GM12864 (cell line): ENCODE data around the gene UBLCP1.

Experiments used
- DNase-seq: peaks from one replicate; pipeline ENCODE4 v3.0.0-alpha.2; 2011; ENCODE audit warnings: low read depth
- H3K4me3 ChIP-seq: 2 replicates; pipeline ENCODE4 v1.5.1; 2011; ENCODE audit warnings: mild to moderate bottlenecking, low read depth, low read length, control low read depth
- CTCF ChIP-seq: IDR thresholded peaks from 2 replicates; pipeline ENCODE4 v1.5.1; 2011; ENCODE audit warnings: low read depth, mild to moderate bottlenecking, moderate library complexity, low read length, control low read depth, inconsistent platforms; ENCODE audit errors: missing control alignments

UBLCP1 gene

GRCh38 chr5:159324102-159324755, 61.1 kb downstream of the UBLCP1 start:
- no peak for TF ChIP-seq CTCF
- no peak overlapping the region for H3K4me3 ChIP-seq
- DNase-seq: no peak

GRCh38 chr5:159324986-159325385, 61.9 kb downstream of the UBLCP1 start:
- TF ChIP-seq CTCF: no peak
- no peak for DNase-seq
- H3K4me3 ChIP-seq: no peak overlapping the region

- DNase-seq: no peak
- peak within 1 kb of the TSS; percentile 20; the same call in 1 of the 2 replicates for H3K4me3 ChIP-seq
- TF ChIP-seq CTCF: no peak
Observed at GRCh38 chr5:159330131-159330800, 67.2 kb downstream of the UBLCP1 start, which contains the start of gene IL12B. Gene IL12B, minus strand, starts transcription at chr5:159330487. Its CDS starts 3,705 bp downstream, at chr5:159326782.

- DNase-seq: no peak
- H3K4me3 ChIP-seq: peak overlapping the region; percentile 33
- TF ChIP-seq CTCF: peak; percentile 75
Observed at GRCh38 chr5:159331093-159331973, 68.2 kb downstream of the UBLCP1 start.

GRCh38 chr5:159332800-159333544, 69.9 kb downstream of the UBLCP1 start:
- H3K4me3 ChIP-seq: no peak overlapping the region
- TF ChIP-seq CTCF: no peak
- DNase-seq: no peak

- no peak for DNase-seq
- no peak for TF ChIP-seq CTCF
- H3K4me3 ChIP-seq: no peak overlapping the region
Observed at GRCh38 chr5:159333545-159333925, 70.4 kb downstream of the UBLCP1 start.
